Islet of Langerhans (tissue), 1 donor: ENCODE measurements around the gene ZFYVE27.

ENCODE experiments used
- FAIRE-seq: peaks from one replicate; lab custom pipeline; 2011; peaks lifted over from hg19 to GRCh38; lab: Jason Lieb, UNC

ZFYVE27 gene

GRCh38 chr10:97744405-97745035 lies 7.6 kb downstream of the ZFYVE27 start:
- FAIRE-seq = no peak

GRCh38 chr10:97747573-97747972 lies 10.6 kb downstream of the ZFYVE27 start:
- no peak for FAIRE-seq

GRCh38 chr10:97748116-97748515 lies 11.2 kb downstream of the ZFYVE27 start:
- FAIRE-seq = no peak

- no peak for FAIRE-seq
These were observed 16.0 kb downstream of the ZFYVE27 start for GRCh38 chr10:97752956-97753355.

GRCh38 chr10:97754726-97755125 lies 17.8 kb downstream of the ZFYVE27 start:
- no peak for FAIRE-seq

GRCh38 chr10:97755718-97756117 lies 18.8 kb downstream of the ZFYVE27 start:
- no peak for FAIRE-seq

GRCh38 chr10:97757471-97757870 lies 20.5 kb downstream of the ZFYVE27 start:
- no peak for FAIRE-seq

GRCh38 chr10:97759158-97759887 lies 22.4 kb downstream of the ZFYVE27 start:
- no peak for FAIRE-seq

- no peak for FAIRE-seq
These were observed 23.0 kb downstream of the ZFYVE27 start for GRCh38 chr10:97759946-97760345.

GRCh38 chr10:97760461-97761257 lies 23.7 kb downstream of the ZFYVE27 start:
- FAIRE-seq = no peak

- FAIRE-seq = no peak
These were observed 24.5 kb downstream of the ZFYVE27 start for GRCh38 chr10:97761331-97761865.

GRCh38 chr10:97762056-97762455 lies 25.1 kb downstream of the ZFYVE27 start:
- no peak for FAIRE-seq

- no peak for FAIRE-seq
These were observed 25.9 kb downstream of the ZFYVE27 start for GRCh38 chr10:97762816-97763215.

- no peak for FAIRE-seq
These were observed 26.5 kb downstream of the ZFYVE27 start for GRCh38 chr10:97763411-97763810.

GRCh38 chr10:97763947-97764346 lies 27.0 kb downstream of the ZFYVE27 start:
- no peak for FAIRE-seq

- no peak for FAIRE-seq
These were observed 27.6 kb downstream of the ZFYVE27 start for GRCh38 chr10:97764519-97764931.

- no peak for FAIRE-seq
These were observed 28.3 kb downstream of the ZFYVE27 start for GRCh38 chr10:97765201-97765600.

- FAIRE-seq = no peak
These were observed 29.3 kb downstream of the ZFYVE27 start for GRCh38 chr10:97766106-97766810.

GRCh38 chr10:97766996-97767924 lies 30.3 kb downstream of the ZFYVE27 start:
- FAIRE-seq = no peak

GRCh38 chr10:97768322-97769315 lies 31.7 kb downstream of the ZFYVE27 start:
- FAIRE-seq = no peak
